Sigmoid colon (tissue), 3 donors: ENCODE measurements around the gene CPNE6.

Experiments
- CTCF ChIP-seq, 4 experiments: fragments of 450-650 bp in 3 of 4; fragments of 200-600 bp in 1 of 4; IDR thresholded peaks; one replicate each; pipeline ENCODE4 v1.5.1; 2016 to 2019; ENCODE audit warnings: antibody characterized with exemption in 4 of 4, mild to moderate bottlenecking in 3 of 4, moderate library complexity in 2 of 4
- POLR2A ChIP-seq, 2 donors: fragments of 450-650 bp; IDR thresholded peaks; one replicate each; pipeline ENCODE4 v1.6.1; 2016; ENCODE audit warnings: antibody characterized with exemption in 2 of 2, mild to moderate bottlenecking in 2 of 2, moderate library complexity in 2 of 2

- TF ChIP-seq CTCF (IDR thresholded peaks at IDR 0.05) (no peak), POLR2A (IDR thresholded peaks at IDR 0.05) (no peak)
Measured at GRCh38 chr14:24077086-24077485, 5.7 kb downstream of the CPNE6 start.
